Astrocyte of the cerebellum (primary cell): ENCODE measurements around the gene VARS2.

Experiments
- DNase-seq: peaks from one replicate; pipeline ENCODE4 v3.0.0-alpha.2; 2011; ENCODE audit warnings: low read depth
- H3K4me3 ChIP-seq: 2 replicates; pipeline ENCODE4 v1.5.1; 2011; ENCODE audit warnings: mild to moderate bottlenecking, low read depth, low read length, moderate library complexity
- CTCF ChIP-seq: IDR thresholded peaks from 2 replicates; pipeline ENCODE4 v1.5.1; 2012; ENCODE audit warnings: low read length, low read depth, moderate library complexity, mild to moderate bottlenecking; ENCODE audit errors: missing control alignments
- in situ Hi-C: cut with HindIII; loops from 2 replicates; pipeline ENCODE4 v1.10.0; 2017; ENCODE audit warnings: low sequenced_read_pairs

The VARS2 gene

DNA sequence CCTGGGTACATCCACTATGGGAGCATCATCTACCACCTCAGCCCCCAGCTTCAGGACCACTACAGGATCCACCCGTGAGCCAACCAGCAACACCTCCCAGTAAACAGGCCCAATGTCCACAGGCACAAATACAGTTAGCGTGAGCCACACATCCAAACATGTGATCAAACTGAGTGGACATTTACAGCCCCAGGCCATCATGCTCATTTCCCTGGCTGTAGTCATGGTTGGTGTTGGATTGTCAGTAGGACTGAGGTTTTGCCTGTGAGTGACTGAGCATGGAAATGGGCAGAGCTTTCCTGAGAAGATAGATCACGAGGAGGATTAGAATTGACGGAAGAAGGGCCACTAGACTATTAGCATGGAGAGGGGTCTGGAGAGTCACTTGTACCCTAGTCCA lies 58.8 kb downstream of the VARS2 start:
- TF ChIP-seq CTCF: no peak
- H3K4me3 ChIP-seq: no peak overlapping the region
- in situ Hi-C loops: no loop called here
- no peak for DNase-seq

- no peak for TF ChIP-seq CTCF
- DNase-seq: no peak
- no peak overlapping the region for H3K4me3 ChIP-seq
- in situ Hi-C loops: no loop called here
Observed at GRCh38 chr6:30974490-30975252, 60.6 kb downstream of the VARS2 start.
